ENCODE data around the gene CACNA1G. TPM values are rescaled to one million over a fixed set of nuclear protein-coding genes. Genes with fewer than 3 reads are reported as not detected.
A peak's percentile ranks its signal among the peaks of the same experiment; 100 is the strongest.

CACNA1G gene
- total RNA-seq (1 to 10 TPM in 1 of 2 donors, under 1 TPM in 1; 0.50 to 4.3 TPM), polyA plus RNA-seq (ENCODE audit: insufficient read length in 6 of 6) (10 to 100 TPM; 16.6 to 38.2 (median 21.7) TPM)
- long read RNA-seq, donor 1, partial matches to known transcripts, result 9 of 9 reads
- long read RNA-seq, donor 1, other reads (novel, unspliced or antisense), result 0 of 9 reads
- long read RNA-seq, donor 2, partial matches to known transcripts, result 14 of 14 reads
- long read RNA-seq, donor 2, other reads (novel, unspliced or antisense), result 0 of 14 reads
- long read RNA-seq, donor 3, result 0 reads
- long read RNA-seq, donor 4, partial matches to known transcripts, result 1 of 2 reads
- long read RNA-seq, donor 4, other reads (novel, unspliced or antisense), result 1 of 2 reads
- long read RNA-seq, donor 5, partial matches to known transcripts, result 5 of 5 reads
- long read RNA-seq, donor 5, other reads (novel, unspliced or antisense), result 0 of 5 reads
- long read RNA-seq, donor 6, result 0 reads
- long read RNA-seq, donor 7, result 0 reads
- long read RNA-seq, donor 8, partial matches to known transcripts, result 14 of 15 reads
- long read RNA-seq, donor 8, other reads (novel, unspliced or antisense), result 0 of 15 reads
- long read RNA-seq, donor 9, result 0 reads
- long read RNA-seq, donor 10, result 0 reads
- long read RNA-seq, donor 11, result 0 reads
- long read RNA-seq, donor 12, result 0 reads

GRCh38 chr17:50560185-50560824 is at the start of gene CACNA1G:
CACNA1G (plus strand) TSS chr17:50560715; CDS start chr17:50561460, 745 bp downstream.
- peak within 1 kb of the TSS; percentile 47 to 51 for H3K4me3 ChIP-seq
- peak; percentile 87 to 96 (median 93) for DNase-seq
- H3K27me3 ChIP-seq, result peaks cover 38 to 89% of the 10 kb centered on the region in 2 donors
- H3K4me1 ChIP-seq, result peaks cover 25 to 36% of the 10 kb centered on the region in 2 donors
- peaks cover 0 to 11% of the 10 kb centered on the region in 2 donors for H3K36me3 ChIP-seq
- peak; percentile 86 for ATAC-seq
- no peak for TF ChIP-seq CTCF (IDR thresholded peaks at IDR 0.05)
- no peak within 1 kb of the TSS for H3K27ac ChIP-seq
- no peaks in the 10 kb centered on the region for H3K9me3 ChIP-seq
- intact Hi-C loops (cut with DNase I), result no loop called here

- peak; percentile 37 for ATAC-seq
Measured at GRCh38 chr17:50511058-50511457, 49.5 kb upstream of the CACNA1G start.

GRCh38 chr17:50513495-50513894 is 47.0 kb upstream of the CACNA1G start:
- H3K4me3 ChIP-seq, result no peak overlapping the region
- H3K9me3 ChIP-seq, result no peaks in the 10 kb centered on the region
- intact Hi-C loops (cut with DNase I), result no loop called here
- no peak overlapping the region for H3K27ac ChIP-seq
- peaks cover 0 to 13% of the 10 kb centered on the region in 2 donors for H3K4me1 ChIP-seq
- no peaks in the 10 kb centered on the region for H3K27me3 ChIP-seq
- TF ChIP-seq CTCF (IDR thresholded peaks at IDR 0.05), result no peak
- ATAC-seq, result no peak
- no peaks in the 10 kb centered on the region for H3K36me3 ChIP-seq
- DNase-seq, result no peak

More at GRCh38 chr17:50511058-50511457, 49.5 kb upstream of the CACNA1G start:
- intact Hi-C loops (cut with DNase I), result no loop called here
- Histone ChIP-seq H3K27me3 (no peaks in the 10 kb centered on the region), H3K27ac (no peak overlapping the region), H3K4me1 (peaks cover 0 to 14% of the 10 kb centered on the region in 2 donors), H3K4me3 (no peak overlapping the region), H3K9me3 (no peaks in the 10 kb centered on the region), H3K36me3 (no peaks in the 10 kb centered on the region)
- peak in 1 of 4 donors; percentile 58 for DNase-seq
- TF ChIP-seq CTCF (IDR thresholded peaks at IDR 0.05), result no peak

DNA sequence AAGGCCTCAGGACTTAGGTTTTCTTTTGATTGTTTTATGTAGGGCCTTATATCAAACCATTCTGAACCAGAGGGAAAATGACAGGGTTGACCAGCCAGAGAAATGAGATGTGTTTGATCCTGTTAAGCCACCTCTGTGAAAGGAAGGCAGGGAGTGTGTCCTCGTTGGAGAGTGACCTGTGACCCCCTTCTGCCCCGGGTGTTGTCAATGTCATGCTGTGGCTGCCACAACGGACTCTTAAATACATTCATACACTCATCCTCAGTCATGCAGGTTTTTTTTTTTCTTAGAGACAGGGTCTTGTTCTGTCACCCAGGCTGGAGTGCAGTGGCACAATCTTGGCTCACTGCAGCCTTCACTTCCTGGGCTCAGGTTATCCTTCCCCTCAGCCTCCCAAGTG is 46.1 kb upstream of the CACNA1G start:
- H3K9me3 ChIP-seq, result no peaks in the 10 kb centered on the region
- DNase-seq (no peak), ATAC-seq (no peak)
- peaks cover 0 to 5% of the 10 kb centered on the region in 2 donors for H3K4me1 ChIP-seq
- H3K27ac ChIP-seq, result no peak overlapping the region
- no peaks in the 10 kb centered on the region for H3K36me3 ChIP-seq
- intact Hi-C loops (cut with DNase I), result no loop called here
- no peaks in the 10 kb centered on the region for H3K27me3 ChIP-seq
- no peak overlapping the region for H3K4me3 ChIP-seq
- no peak for TF ChIP-seq CTCF (IDR thresholded peaks at IDR 0.05)

Measured in left lung (tissue), 14 donors.